ENCODE measurements around the gene EFCAB9.
"Not testable (repeated sequence)": the region's sequence is repeated elsewhere in the genome, so short reads cannot be mapped to it uniquely, and the experiment has no call there.

Gene EFCAB9

DNA sequence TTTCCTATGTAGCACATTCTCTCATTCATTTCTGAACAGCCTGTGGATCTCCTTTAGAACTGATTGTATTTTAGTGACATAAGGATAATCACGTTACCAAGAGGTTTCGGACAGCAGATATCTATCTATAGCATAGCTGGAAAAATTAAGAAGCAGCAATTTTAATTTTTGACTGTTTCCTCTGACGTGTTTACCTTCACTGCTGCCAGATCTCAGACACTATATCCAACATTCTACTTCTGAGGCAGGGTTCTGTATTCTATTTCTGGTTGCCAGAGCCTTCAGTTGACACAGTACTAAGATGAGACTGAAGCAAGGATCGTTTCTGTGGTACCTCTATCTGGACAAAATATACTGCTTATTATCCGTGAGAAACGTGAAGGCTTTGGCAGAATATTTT is at the start of gene EFCAB9:
Gene EFCAB9 (plus strand): TSS at position 301 of the 400 bp plus-strand sequence. CDS start 1 bp downstream, at position 302.
- no peak for DNase-seq

DNA sequence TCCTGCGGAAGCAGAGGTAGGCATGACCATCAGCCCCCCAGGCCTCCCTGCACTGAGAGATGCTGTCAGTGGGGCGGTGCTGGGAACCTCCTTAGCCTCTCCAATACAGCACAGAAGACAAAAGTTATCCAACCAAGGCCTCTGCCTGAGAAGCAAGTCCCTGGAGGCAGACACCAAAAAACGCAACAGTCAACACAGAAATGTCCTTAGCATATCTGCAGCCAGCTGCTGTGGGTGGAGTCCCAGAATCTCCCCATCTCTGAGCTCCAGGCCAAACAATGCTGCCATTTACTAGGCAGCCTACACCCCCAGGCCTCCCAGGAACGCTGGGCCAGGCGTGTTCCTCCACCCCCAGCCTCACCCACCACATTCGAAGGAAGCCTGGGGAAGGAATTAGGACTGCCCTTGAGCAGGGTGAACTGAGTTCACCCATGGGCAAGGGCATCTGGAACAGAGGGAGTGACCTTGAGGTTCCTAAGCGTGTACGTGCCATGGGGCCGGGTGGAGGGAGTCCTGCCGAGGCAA is 49.6 kb upstream of the EFCAB9 start:
- no peak for DNase-seq

DNA sequence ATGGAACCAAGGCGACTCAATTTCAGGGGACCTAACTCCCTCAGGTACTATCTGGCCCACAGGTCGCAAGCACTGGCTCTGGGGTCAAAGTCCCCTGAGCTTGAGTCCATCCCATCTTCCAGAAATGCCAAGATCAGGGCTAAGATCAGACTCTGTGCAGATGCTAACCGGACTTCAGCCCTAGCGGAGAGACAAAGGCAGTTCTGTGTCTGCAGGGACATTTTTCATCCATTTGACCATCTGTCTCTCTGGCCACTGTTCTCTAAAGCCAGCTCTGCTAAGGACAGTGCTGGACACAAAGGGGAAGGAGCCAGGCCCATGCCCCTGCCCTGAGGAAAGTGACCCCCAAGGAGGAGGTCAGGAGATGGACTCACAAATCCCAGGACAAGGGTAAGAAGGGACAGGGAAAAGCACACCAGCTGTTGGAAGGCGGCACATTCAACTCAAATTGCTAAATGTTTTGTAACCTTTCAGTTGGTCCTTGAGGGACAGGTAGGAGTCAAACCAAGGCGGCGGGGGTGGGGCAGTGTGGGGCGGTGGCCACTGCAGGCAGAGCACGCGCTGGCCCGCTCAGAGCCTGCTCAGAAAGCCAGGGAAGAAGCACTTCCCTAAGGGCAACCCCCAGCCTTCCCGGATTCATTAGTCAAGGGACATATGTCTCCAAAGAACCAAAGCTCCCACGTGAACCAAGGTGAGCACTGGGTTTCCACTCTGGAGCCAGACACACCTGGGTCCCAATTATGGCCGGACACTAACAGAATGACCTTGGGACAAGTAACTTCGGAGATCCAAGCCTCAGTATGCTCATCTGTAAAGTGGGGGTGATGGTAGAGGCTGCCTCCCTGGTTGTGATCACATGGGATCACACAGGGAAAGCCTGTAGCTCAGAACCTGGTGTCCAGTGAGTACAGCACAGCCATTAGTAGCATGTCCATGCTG is 48.8 kb upstream of the EFCAB9 start:
- no peak for DNase-seq

DNA sequence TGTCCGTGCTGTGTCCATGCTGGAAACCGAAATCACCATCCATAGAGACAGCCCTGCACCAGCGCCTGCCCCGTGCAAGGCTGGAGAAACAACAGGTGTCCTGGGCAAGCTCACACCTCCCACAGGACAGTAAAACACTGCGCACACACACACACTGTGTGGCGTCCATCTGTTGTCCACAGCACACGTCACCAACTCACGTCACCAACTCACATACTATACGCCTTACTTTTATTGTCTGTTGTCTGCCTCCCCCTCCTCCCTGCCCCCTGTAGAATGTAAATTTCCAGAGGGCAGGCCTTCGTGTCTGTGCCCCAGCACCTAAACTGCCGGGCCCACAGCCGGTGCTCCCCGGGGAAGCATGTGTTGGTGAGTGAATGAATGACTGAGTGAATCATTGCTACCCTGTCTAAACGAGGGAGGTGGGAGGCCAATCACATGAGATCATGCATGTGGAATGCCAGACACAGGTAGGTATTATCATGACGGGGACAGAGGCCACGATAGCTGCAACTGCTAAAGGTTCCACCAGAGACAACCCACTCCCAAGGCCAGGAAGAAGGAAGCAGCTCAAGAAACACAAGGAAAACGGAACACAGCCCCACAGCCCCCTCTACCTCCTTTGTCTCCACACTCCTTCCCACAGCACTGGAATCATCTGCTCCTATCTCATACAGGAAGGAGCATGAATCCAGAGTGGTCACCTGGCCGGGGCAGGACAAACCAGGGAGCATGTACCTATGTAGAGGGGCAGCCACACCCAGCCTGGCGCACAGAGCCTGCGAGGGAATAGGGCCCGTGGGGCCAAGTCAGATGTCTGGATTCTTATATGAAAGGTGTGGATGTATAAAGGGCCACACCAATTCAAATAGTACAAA is 47.9 kb upstream of the EFCAB9 start:
- no peak for DNase-seq

DNA sequence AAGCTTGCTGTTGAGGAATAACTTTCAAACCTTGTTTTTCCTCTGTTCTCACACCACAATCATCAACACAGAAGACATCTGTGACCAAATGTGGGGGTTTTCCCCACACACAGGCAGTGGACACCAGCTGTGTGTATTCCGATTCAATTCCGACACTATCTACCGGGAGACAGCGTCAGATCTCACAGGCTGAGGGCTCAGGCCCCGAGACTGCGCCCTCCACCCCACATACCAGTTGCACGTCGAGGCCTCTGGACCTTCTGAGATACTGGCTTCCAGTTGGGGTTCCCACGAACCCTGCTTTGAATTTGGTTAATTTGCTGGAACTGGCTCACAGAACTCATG is 47.3 kb upstream of the EFCAB9 start:
- no peak for DNase-seq

DNA sequence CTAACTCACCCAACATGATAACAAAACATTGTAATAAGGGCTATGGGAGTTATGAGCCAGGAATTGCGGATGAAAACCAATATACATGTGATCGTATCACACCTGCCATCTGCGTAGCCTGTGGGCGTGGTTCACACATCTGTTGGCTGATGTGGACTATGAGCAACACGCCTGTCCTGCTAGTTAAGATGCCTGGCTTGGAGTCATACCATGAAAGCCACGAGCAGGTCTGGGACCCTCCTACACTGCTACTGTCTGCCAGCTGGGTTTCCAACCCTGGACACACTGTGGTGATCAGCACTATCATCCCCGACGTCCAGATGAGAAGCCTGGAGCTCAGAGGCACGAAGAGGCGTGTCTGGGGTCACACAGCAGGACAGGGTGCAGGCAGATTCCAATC is 46.1 kb upstream of the EFCAB9 start:
- no peak for DNase-seq

DNA sequence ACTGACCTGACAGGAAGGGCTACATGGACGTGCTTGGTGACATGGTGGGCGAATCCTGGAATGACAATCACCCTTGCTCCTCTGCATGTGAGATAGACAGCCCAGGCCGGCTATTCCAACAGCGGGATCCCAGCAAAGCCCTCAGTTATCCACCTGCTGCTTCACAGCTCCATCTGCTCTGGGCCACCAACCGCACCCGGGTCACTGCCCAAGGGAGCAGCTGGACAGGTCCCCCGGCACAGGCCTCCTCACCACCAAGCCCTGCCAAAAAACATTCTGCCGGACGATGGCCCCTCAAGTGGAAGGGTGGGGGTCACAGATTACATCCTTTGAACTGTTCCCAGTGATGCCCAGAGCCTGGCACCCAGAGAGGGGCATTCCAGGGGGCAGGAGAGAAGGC is 45.6 kb upstream of the EFCAB9 start:
- no peak for DNase-seq

DNA sequence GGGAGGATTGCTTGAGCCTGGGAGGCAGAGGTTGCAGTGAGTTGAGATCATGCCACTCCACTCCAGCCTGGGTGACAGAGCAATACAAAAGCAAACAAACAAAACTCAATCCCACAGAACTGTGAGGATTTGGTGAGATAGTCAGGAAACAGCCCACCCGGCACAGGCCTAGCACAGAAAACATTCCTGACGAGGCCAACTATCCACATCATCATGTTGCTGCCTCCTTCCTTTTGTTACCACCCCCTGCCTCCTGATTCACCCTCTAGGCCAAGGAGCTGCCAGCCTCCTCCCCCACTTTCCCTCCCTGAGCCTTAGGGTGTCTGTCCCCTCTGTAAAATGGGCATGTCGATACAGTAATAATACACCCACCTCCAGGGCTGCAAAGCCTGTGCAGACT is 44.9 kb upstream of the EFCAB9 start:
- DNase-seq: no peak

DNA sequence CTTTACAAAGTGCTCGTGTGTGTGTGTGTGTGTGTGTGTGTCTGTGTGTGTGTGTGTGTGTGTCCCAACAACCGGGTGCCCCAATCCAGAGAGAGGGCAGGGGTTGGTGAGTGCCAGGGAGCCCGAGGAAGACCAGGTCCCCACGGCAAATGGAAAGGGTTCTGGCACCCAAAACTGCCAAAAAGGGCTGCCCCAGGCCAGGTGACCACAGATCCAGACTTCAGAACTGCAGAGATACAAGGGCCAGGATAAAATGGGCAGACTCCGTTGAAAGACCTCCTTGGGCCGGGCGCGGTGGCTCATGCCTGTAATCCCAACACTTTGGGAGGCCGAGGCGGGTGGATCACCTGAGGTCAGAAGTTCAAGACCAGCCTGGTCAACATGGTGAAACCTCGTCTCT is 44.5 kb upstream of the EFCAB9 start:
- DNase-seq: not testable (repeated sequence)

DNA sequence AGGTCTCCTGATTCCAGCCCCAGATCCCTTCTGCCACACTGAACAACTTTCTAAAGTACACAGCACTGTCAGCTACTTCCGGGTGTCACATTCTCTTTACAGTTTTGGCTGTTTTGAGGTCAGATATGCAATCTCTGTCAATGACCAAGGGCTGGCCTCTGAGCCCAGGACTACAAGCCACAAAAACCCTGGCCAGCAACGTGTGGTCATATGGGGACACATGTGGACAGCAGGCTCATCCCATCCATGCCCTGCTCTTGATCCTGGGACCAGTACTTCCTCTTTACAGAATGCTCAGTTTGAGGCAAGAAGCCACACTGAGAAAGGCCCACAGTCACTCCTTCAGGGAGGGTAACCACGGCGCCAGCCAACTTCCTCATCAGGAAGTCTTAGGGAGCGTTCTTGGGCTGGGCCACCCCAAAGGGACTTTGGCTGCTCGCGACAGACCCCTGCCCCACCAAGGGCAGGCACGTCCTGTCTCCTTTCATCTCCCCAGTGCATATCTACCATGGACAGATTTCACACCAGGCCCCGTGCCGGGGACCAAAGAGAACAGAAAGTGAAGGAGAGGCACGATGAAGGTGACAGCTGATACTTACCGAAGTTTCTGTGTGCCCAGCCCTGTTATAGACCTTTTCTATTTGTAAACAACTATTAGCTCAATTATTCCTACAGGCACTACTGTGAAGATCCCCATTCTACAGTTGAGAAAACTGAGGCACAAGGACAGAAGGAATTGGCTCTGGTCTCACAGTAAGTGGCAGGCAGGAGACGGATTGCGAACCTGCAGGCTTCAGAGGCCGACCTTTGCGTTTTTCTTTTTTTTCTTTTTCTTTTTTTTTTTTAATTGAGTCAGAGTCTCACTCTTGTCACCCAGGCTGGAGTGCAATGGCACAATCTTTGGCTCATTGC is 43.2 kb upstream of the EFCAB9 start:
- peak; percentile 29 for DNase-seq

DNA sequence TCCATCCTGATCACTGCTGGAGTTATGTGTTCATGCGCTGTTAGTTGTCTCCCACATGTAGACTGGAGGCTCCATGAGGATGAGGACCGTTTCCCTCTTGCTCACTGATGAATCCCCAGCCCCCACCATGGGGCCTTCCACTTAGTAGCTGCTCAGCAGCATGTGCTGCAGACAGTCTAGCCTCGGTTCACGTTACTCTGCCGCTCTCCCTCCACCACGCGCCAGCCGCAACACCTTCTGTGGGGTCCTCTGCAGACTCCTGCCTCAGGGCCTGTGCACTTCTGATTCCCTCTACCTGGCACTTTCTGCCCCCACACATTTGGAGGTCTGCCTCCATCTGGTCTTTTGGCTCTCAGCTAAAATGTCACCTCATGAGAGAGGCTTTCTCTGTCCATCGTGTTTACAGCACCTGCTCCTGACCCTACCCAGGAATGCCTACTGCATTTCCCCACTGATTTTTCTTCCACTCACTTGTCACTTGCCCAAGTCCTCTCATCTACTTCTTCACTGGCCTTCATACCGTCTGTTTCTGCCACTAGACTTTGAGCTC is 42.2 kb upstream of the EFCAB9 start:
- no peak for DNase-seq

DNA sequence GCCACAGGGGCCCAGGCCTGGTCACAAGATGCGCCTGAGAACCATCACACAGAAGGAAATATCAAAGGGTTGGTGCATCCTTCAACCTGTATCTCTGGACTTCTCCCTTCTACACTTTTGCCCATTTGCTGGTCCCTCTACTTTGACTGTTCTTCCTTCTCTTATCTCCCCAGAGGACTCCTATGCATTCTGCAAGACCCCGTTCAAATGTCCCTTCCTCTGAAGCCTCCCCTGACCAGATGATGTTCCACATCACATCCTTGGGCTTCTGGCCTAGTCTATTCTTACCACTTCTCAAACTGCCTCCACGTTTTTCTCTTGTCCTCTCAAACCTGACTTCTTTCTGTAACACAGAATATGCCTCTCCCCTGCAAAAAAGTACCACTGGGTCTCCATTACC is 40.3 kb upstream of the EFCAB9 start:
- DNase-seq: no peak

DNA sequence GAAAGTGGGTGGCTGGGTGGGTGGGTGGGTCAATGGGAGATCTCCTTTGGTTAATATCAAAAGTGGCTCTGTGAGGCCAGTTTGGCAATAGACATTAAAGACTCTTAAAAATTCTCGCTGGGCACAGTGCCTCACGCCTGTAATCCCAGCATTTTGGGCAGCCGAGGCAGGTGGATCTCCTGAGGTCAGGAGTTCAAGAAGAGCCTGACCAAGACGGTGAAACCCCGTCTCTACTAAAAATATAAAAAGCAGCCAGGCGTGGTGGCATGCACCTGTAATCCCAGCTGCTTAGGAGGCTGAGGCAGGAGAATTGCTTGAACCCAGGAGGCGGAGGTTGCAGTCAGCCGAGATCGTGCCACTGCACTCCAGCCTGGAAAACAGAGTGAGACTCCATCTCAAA is 38.9 kb upstream of the EFCAB9 start:
- not testable (repeated sequence) for DNase-seq

DNA sequence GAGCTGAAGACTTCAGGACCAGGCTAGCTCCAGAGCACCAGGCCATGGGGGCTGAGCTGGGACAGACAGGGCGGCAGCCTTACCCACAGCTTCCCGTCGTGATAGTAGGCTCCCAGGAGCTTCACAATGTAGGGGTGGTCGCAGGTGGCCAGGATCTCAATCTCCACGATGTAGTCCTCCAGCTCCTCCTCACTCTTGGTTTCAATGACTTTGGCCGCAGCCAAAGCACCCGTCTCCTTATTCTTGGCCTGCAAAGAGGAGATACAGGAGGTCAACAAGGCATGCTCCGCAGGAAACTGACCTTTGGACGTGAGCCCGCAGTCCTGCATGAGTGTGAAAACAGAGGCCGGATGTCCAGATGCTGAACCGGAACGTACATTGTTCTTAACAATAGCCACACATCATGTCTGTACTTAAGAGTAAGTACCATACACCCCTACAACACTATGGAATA is 37.4 kb upstream of the EFCAB9 start:
- DNase-seq: no peak

DNA sequence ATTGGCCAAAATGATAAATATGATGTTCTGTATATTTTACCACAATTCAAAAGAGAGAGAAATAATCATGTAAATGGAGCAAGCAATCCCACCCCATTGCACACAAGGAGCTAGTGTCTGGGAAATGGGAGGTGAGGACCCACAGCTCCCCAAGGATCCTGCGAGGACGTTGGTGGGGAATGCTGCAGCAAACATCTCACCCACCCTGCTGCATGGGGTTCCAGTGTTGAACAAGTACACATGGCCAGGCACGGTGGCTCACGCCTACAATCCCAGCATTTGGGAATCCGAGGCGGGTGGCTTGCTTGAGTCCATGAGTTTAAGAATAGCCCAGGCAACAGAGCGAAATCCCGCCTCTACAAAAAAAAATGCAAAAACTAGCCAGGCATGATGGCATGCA is 35.0 kb upstream of the EFCAB9 start:
- no peak for DNase-seq

DNA sequence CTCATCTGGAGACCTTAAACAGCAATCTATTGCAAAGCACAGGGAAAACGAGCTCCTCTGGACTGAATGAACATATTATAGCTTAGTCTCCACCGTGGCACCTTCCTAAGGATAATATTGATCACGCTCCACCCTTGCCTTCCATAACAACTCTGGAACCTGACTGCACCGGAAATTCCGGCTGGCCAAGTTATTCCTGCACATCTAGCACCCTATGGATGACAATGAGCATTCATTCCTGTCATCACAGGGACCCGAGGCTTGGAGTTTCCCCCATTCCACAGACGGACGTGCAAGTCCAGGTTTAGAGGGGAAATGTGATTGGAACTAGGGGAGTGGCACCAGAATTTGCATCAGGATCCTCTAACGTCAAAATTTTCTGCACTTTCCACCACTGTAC is 33.5 kb upstream of the EFCAB9 start:
- DNase-seq: no peak

DNA sequence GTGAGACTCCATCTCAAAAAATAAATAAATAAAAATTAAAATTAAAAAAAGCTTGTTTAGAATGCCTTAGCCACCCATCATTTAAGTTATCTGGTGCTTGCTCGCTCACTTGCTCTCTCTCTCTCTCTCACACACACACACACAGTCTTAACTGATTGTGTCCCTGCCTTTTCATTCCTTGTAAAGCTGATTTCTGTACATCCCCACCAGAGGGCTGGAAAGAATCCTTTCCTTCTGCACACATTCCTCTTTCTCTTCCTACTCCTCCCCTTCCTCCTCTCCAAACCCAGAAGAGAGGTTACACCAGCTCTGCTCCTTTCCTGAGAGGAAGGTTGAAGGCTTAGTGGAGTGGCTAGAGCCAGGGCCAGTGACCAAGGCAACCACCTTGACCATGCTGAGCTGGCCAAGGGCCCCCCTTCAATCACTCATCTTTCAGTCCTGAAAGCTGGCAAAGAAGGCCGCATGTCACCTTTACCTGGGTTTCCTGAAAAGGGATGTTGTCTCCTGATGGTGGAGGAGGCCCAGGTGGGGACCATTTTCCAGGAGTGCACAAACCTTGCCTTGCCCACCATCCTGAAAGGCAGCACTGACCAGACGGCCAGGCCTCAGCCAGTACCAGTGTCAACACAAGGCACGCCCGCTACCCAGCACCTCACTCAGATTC is 31.5 kb upstream of the EFCAB9 start:
- DNase-seq: no peak

DNA sequence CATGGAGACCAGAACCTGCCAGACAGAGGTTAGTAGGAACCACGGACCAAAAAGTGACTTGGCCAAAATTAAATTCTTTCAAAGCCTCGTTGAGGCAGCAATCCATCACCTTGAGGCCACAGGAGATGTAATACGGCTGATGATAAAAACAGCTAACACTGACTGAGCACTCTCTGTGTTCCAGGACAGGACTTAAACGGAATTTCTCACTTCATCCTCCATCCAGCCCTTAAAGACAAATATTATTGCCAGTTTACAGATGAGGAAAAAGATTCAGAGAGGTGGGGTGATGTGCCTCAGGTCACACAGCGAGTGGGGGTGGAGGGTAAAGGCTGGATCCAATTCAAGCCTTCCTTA is 31.0 kb upstream of the EFCAB9 start:
- no peak for DNase-seq

DNA sequence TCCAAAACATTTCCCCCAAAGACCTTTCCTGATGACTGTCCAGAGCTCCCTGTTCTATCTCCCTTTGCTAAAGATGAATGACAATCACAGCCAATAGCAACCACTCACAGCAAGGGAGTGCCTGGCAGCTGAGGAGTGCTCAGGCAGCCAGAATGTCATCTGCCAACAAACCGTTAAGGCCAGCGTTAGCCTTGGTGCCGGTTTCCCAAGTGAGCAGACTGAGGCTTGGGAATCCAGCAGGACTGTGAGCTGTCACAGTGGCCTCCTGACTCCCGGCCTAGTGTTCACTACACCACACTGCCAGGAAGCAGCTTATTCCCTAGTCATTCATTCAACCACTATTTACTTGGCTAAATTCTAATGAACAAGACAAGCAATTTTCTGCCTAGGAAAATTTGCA is 30.6 kb upstream of the EFCAB9 start:
- no peak for DNase-seq

DNA sequence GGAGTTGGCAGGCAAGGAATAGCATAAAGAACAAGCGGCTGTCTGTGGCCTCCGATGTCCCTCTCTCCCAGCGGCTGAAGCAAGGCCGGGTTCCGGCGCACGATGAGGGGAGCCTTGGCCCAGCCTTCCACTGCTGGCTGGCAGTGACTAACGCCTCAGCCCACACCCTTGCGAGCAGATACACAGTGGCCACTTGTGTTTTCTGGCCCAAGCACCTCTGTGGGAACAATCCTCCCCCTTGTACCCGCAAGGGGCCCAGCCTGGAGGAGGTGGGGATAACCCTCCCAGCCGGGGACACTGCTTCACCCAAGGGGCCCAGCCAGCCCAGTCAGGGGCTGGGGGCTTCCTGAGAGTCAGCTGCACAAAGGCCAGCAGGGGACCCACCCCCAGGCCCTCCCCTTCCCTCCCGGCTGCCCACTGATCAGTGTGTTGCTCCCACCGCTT is 29.2 kb upstream of the EFCAB9 start:
- DNase-seq: no peak

DNA sequence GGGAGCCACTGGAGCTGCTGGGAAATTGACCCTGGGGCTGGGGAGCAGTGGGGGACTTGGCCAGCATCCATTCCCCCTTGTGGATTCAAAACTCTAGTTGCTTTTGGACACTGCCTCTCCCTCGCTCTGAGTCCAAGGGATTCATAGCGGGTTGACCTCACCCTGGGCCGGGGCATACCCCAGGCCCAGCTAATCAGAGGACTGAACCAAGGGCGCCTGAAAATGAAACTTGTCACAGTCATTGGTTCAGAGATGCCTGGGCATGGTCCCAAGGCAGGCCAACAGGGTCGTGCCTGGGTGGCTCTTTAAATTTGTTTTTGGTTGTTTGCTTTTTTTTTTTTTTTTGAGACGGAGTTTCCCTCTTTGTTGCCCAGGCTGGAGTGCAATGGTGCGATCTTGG is 28.5 kb upstream of the EFCAB9 start:
- no peak for DNase-seq
